Measurements from ENCODE around the gene C8B.

DNA sequence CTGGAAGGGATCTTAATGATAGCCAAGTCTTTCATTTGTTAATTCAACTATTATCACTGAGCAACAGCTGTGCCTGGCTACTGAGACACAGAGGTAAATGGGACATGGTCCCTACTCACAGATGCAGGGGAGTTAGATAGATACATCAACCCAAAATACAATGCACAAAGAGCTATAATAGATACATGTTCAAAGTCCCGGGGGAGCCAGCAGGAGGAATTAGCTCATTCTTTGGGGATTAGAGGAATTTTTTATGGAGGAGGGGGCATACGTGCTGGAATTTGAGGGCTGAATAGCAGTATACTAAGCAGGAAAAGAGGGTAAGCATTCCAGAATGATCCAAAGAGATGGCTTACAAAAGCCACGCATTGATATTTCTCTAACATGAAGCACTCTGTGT is 34.6 kb downstream of the C8B start:
- TF ChIP-seq CTCF (IDR thresholded peaks at IDR 0.05) (no peak), POLR2A (IDR thresholded peaks at IDR 0.05) (no peak), POLR2AphosphoS5 (IDR thresholded peaks at IDR 0.05) (no peak)

Measured in breast epithelium (tissue), 3 donors.